Measurements from ENCODE around the gene GPC6. TPM values are rescaled to one million over a fixed set of nuclear protein-coding genes. Genes with fewer than 3 reads are reported as not detected.

The GPC6 gene
- total and polyA plus RNA-seq, 9 of the 15 experiments (the other 6 are each of a cell fraction or from before 2014, with no cell fraction given), result under 0.01 to 0.20 (median 0.01) TPM; not detected in 4

DNA sequence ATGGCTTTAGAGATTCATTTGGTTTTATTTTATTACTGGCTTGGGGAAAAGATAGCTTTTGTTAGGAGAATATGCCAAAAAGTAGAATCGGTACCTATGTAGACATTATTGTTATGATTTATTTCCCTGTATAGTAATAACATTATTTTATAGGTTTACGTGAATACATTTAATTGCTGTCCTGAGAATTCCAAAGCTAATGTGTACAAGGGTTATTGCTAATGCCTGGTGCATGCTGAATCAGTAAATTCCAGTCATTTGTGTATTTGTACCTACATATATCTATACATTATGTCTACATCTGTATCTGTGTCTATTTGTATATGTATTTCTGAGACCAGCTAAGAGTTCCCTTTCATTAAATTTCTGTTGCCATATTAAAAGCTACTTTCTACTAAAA, 550.9 kb downstream of the GPC6 start:
- intact Hi-C loops (cut with micrococcal nuclease), result no loop called here
- Histone ChIP-seq H2AFZ (ENCODE audit: low read depth, low read length) (no peak overlapping the region), H3K4me3 (no peak overlapping the region), H3K9me3 (replicated peaks; ENCODE audit: control insufficient read depth, insufficient read depth, low read depth, low read length) (no peaks in the 10 kb centered on the region; the same call in 1 of the 2 replicates), H3K27me3 (ENCODE audit: control insufficient read depth in 2 of 2, insufficient read depth in 2 of 2, low read length in 2 of 2) (no peaks in the 10 kb centered on the region), H3K79me2 (ENCODE audit: control insufficient read depth, insufficient read depth, low read length) (no peaks in the 10 kb centered on the region), H4K20me1 (replicated peaks; ENCODE audit: control insufficient read depth, insufficient read depth, low read length) (no peaks in the 10 kb centered on the region), H3K27ac (ENCODE audit: extremely low read depth, low read depth, low read length) (no peak overlapping the region), H3K9ac (ENCODE audit: insufficient read depth in 1 of 2, low read depth in 2 of 2, low read length in 2 of 2) (no peak overlapping the region), H3K36me3 (ENCODE audit: control insufficient read depth, insufficient read depth, low read length) (no peaks in the 10 kb centered on the region), H3K4me1 (replicated peaks in 1 of 2; ENCODE audit: control insufficient read depth in 2 of 2, insufficient read depth in 2 of 2, low read length in 2 of 2) (no peaks in the 10 kb centered on the region), H3K4me2 (ENCODE audit: insufficient read depth, low read length) (no peak overlapping the region), H3K9me1 (ENCODE audit: control insufficient read depth, insufficient read depth, low read length) (no peaks in the 10 kb centered on the region)
- POLR2A ChIA-PET, result no interaction called here
- no peak for FAIRE-seq
- no peak for DNase-seq (ENCODE audit: extremely low read depth in 1 of 4, low spot score in 3 of 4)
- WGBS (ENCODE audit: insufficient coverage, low coverage, missing lambda C conversion rate), result 4% methylated on average over 2 of the region's 2 CpGs
- TF ChIP-seq ZBED1 (IDR thresholded peaks at IDR 0.05) (no peak), ARNT (IDR thresholded peaks at IDR 0.05) (no peak), TSHZ1 (CRISPR knock-in tag; IDR thresholded peaks at IDR 0.05) (no peak), BMI1 (IDR thresholded peaks at IDR 0.05; ENCODE audit: low read length) (no peak), LARP7 (IDR thresholded peaks at IDR 0.05) (no peak), MECOM (CRISPR knock-in tag; IDR thresholded peaks at IDR 0.05) (no peak), HMBOX1 (IDR thresholded peaks at IDR 0.05) (no peak), RB1 (IDR thresholded peaks at IDR 0.05; ENCODE audit: low read depth) (no peak), TAF15 (IDR thresholded peaks at IDR 0.05; ENCODE audit: low read depth, low read length) (no peak), HIVEP1 (CRISPR knock-in tag; IDR thresholded peaks at IDR 0.05) (no peak)
- TF ChIP-seq, protein P1, sequence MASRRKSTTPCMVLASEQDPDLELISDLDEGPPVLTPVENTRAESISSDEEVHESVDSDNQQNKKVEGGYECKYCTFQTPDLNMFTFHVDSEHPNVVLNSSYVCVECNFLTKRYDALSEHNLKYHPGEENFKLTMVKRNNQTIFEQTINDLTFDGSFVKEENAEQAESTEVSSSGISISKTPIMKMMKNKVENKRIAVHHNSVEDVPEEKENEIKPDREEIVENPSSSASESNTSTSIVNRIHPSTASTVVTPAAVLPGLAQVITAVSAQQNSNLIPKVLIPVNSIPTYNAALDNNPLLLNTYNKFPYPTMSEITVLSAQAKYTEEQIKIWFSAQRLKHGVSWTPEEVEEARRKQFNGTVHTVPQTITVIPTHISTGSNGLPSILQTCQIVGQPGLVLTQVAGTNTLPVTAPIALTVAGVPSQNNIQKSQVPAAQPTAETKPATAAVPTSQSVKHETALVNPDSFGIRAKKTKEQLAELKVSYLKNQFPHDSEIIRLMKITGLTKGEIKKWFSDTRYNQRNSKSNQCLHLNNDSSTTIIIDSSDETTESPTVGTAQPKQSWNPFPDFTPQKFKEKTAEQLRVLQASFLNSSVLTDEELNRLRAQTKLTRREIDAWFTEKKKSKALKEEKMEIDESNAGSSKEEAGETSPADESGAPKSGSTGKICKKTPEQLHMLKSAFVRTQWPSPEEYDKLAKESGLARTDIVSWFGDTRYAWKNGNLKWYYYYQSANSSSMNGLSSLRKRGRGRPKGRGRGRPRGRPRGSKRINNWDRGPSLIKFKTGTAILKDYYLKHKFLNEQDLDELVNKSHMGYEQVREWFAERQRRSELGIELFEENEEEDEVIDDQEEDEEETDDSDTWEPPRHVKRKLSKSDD (conservative IDR thresholded peaks at IDR 0.05; ENCODE audit: low read length), result no peak
- TF ChIP-seq, protein P2, sequence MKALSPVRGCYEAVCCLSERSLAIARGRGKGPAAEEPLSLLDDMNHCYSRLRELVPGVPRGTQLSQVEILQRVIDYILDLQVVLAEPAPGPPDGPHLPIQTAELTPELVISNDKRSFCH (CRISPR knock-in tag; IDR thresholded peaks at IDR 0.05), result no peak
- TF ChIP-seq, protein P2 (tag; IDR thresholded peaks at IDR 0.05), result no peak
- in situ Hi-C loops (cut with MboI), result no loop called here
- ATAC-seq, result no peak
- no TSS peak for BruUV-seq (replicated peaks)
- CTCF ChIA-PET (ENCODE audit: low intra/inter-chr PET ratio), result no interaction called here
